ENCODE results near the gene NFXL1. TPM values are rescaled to one million over a fixed set of nuclear protein-coding genes. Genes with fewer than 3 reads are reported as not detected.

Gene NFXL1
- total RNA-seq, 2 experiments from 2014 or later: 9.0 to 9.9 TPM

- no peak for ATAC-seq (ENCODE audit: poor library complexity)
- TF ChIP-seq CTCF (IDR thresholded peaks at IDR 0.05): no peak
- Histone ChIP-seq H3K9me3 (ENCODE audit: control insufficient read depth in 1 of 2, insufficient read depth in 1 of 2, low read length in 2 of 2) (no peaks in the 10 kb centered on the region), H3K4me1 (ENCODE audit: insufficient read depth, low read length) (peaks cover 14% of the 10 kb centered on the region), H3K4me3 (ENCODE audit: low read length) (peak overlapping the region; percentile 88), H3K27me3 (ENCODE audit: control insufficient read depth in 1 of 2, insufficient read depth in 2 of 2, low read length in 2 of 2) (no peaks in the 10 kb centered on the region), H3K27ac (ENCODE audit: low read depth in 1 of 2, low read length in 2 of 2) (no peak overlapping the region), H3K36me3 (ENCODE audit: insufficient read depth, low read length) (peaks cover 10% of the 10 kb centered on the region)
- Mint-ChIP-seq H3K27ac (peak overlapping the region; percentile 95), H3K4me3 (peak overlapping the region; percentile 96), H3K4me1 (ENCODE audit: low read depth) (peaks cover 53% of the 10 kb centered on the region), H3K36me3 (ENCODE audit: low read depth) (peaks cover 40% of the 10 kb centered on the region), H3K27me3 (no peaks in the 10 kb centered on the region), H3K9me3 (no peaks in the 10 kb centered on the region)
- DNase-seq: no peak
- intact Hi-C loops (cut with DNase I, micrococcal nuclease): loop anchor here (5.0 to 10.0 kb wide), 3 partner anchors 221 to 921 kb away; partner anchors contain the start of genes OCIAD1 (in 2 of the 2) and TXK (in 1 of the 2)
- POLR2A ChIA-PET: interaction anchor here (0.6 kb wide), 1 partner anchor 76 kb away, joined by 3 read pairs; the partner anchor contains the start of gene CORIN
- CTCF ChIA-PET: no interaction called here
Measured at GRCh38 chr4:47913330-47913729, 1.1 kb downstream of the NFXL1 start.

GRCh38 chr4:47907089-47907646 is 7.2 kb downstream of the NFXL1 start:
- Histone ChIP-seq H3K27ac (ENCODE audit: low read depth in 1 of 2, low read length in 2 of 2) (no peak overlapping the region), H3K36me3 (ENCODE audit: insufficient read depth, low read length) (peaks cover 48% of the 10 kb centered on the region), H3K27me3 (ENCODE audit: control insufficient read depth in 1 of 2, insufficient read depth in 2 of 2, low read length in 2 of 2) (no peaks in the 10 kb centered on the region)

GRCh38 chr4:47899639-47900038 is 14.7 kb downstream of the NFXL1 start:
- intact Hi-C loops (cut with DNase I, micrococcal nuclease): no loop called here
- no peak overlapping the region for H3K4me3 ChIP-seq (ENCODE audit: low read length)
- Mint-ChIP-seq H3K36me3 (ENCODE audit: low read depth) (peaks cover 84% of the 10 kb centered on the region), H3K27ac (no peak overlapping the region), H3K27me3 (no peaks in the 10 kb centered on the region), H3K9me3 (no peaks in the 10 kb centered on the region), H3K4me3 (no peak overlapping the region), H3K4me1 (ENCODE audit: low read depth) (no peaks in the 10 kb centered on the region)
- ChIA-PET CTCF (no interaction called here), POLR2A (interaction anchor here (0.6 to 0.7 kb wide), 2 partner anchors 15 to 164 kb away, joined by 3 read pairs; partner anchors contain the start of gene NFXL1)
- DNase-seq (no peak), ATAC-seq (ENCODE audit: poor library complexity) (no peak)
- no peak for TF ChIP-seq CTCF (IDR thresholded peaks at IDR 0.05)
- H3K9me3 ChIP-seq (ENCODE audit: control insufficient read depth in 1 of 2, insufficient read depth in 1 of 2, low read length in 2 of 2): no peaks in the 10 kb centered on the region
- H3K27me3 ChIP-seq (ENCODE audit: control insufficient read depth in 1 of 2, insufficient read depth in 2 of 2, low read length in 2 of 2): no peaks in the 10 kb centered on the region
- H3K4me1 ChIP-seq (ENCODE audit: insufficient read depth, low read length): no peaks in the 10 kb centered on the region
- H3K27ac ChIP-seq (ENCODE audit: low read depth in 1 of 2, low read length in 2 of 2): no peak overlapping the region
- peaks cover 56% of the 10 kb centered on the region for H3K36me3 ChIP-seq (ENCODE audit: insufficient read depth, low read length)

More at GRCh38 chr4:47907089-47907646, 7.2 kb downstream of the NFXL1 start:
- Histone ChIP-seq H3K4me3 (ENCODE audit: low read length) (no peak overlapping the region), H3K4me1 (ENCODE audit: insufficient read depth, low read length) (no peaks in the 10 kb centered on the region), H3K9me3 (ENCODE audit: control insufficient read depth in 1 of 2, insufficient read depth in 1 of 2, low read length in 2 of 2) (no peaks in the 10 kb centered on the region)
- Mint-ChIP-seq H3K4me3 (no peak overlapping the region), H3K4me1 (ENCODE audit: low read depth) (peaks cover 41% of the 10 kb centered on the region), H3K9me3 (no peaks in the 10 kb centered on the region), H3K27me3 (no peaks in the 10 kb centered on the region), H3K36me3 (ENCODE audit: low read depth) (peaks cover 64% of the 10 kb centered on the region), H3K27ac (no peak overlapping the region)
- no peak for TF ChIP-seq CTCF (IDR thresholded peaks at IDR 0.05)
- POLR2A ChIA-PET: no interaction called here
- DNase-seq (no peak), ATAC-seq (ENCODE audit: poor library complexity) (no peak)
- intact Hi-C loops (cut with DNase I, micrococcal nuclease): no loop called here
- CTCF ChIA-PET: no interaction called here

Data from CD4-positive, alpha-beta T cell (primary cell).